Natural killer cell treated with Interleukin-12 subunit alpha and Interleukin-12 subunit beta and Interleukin-15 and Interleukin-18, amount 100 ng/mL, for 72 hours (primary cell): ENCODE data around the gene PRDM1. TPM values are rescaled to one million over a fixed set of nuclear protein-coding genes. Genes with fewer than 3 reads are reported as not detected.
A peak's percentile ranks its signal among the peaks of the same experiment; 100 is the strongest.

Experiments used
- ATAC-seq, 2 donors: fragments of 150-1000 bp; cut with Tn5 transposase in 1 of 2; sonication (Bioruptor Pico), chemical (Tn5 transposase) in 1 of 2; 2 replicates each; pipeline ENCODE4 v1.10.0; 2021
- DNase-seq: peaks from one replicate; pipeline ENCODE4 v3.0.0; 2022; ENCODE audit warnings: low spot score
- H3K27ac Mint-ChIP-seq, 2 donors: 1 replicate in 1 of 2; 2 replicates in 1 of 2; pipeline ENCODE4 v1.8.0; 2022; ENCODE audit warnings: mixed read lengths in 2 of 2, mild to moderate bottlenecking in 1 of 2, moderate library complexity in 1 of 2
- H3K27me3 Mint-ChIP-seq, 2 donors: 1 replicate in 1 of 2; 2 replicates in 1 of 2; pipeline ENCODE4 v1.8.0; 2022; ENCODE audit warnings: mixed read lengths in 2 of 2
- H3K36me3 Mint-ChIP-seq: one replicate; pipeline ENCODE4 v1.8.0; 2022; ENCODE audit warnings: mixed read lengths
- H3K4me1 Mint-ChIP-seq, 2 donors: 1 replicate in 1 of 2; 2 replicates in 1 of 2; pipeline ENCODE4 v1.8.0; 2022; ENCODE audit warnings: low read depth in 2 of 2, mixed read lengths in 2 of 2, mild to moderate bottlenecking in 1 of 2
- H3K4me3 Mint-ChIP-seq: one replicate; pipeline ENCODE4 v1.8.0; 2022; ENCODE audit warnings: mixed read lengths
- H3K9me3 Mint-ChIP-seq: 2 replicates; pipeline ENCODE4 v1.8.0; 2022; ENCODE audit warnings: mixed read lengths
- total RNA-seq, 2 donors: library from RNA; stranded (reverse); gene quantifications; one replicate each; pipeline ENCODE4 v1.2.3, GENCODE V29; 2022

The PRDM1 gene
- total RNA-seq, 2 donors from 2014 or later = 174 to 192 TPM

DNA sequence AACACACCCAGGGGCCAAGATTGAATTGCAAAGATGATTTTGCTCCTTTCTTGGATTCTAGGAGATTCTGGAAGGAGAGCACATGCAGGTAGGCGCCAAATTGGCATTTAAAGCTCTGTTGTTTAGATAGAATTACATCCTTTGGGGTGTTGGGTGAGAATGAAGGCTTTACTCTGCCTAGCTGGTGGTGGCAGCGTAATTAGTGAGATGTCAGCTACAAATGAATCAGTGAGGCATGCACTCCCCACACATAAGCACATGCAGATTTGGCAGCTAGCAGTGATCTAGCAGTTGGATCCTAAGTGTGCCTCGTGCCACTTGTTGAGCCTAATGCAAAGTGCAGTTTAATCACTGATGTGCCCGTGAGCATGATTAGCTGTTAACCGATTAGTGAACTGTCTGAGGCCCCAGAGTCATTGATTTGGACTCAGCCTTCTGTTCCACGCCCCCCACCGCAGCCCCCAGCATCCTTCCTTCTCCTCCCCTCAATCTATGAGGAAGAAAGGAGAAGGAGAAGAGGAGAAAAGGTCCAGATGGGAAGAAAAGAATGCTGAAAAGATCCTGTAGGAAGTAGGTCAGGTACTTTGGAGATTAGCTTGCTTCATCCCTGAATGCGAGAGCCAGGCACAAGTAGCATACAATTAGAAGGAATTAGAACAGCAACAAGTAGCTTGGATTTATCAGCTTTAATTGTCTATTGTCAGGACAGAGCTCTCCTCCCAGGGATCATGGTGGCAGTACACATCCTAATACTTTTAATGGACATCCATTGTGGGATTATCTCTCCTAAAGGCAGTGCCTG lies 6.0 kb upstream of the PRDM1 start:
- peaks cover 24 to 26% of the 10 kb centered on the region in 2 donors for H3K4me1 Mint-ChIP-seq
- H3K36me3 Mint-ChIP-seq = no peaks in the 10 kb centered on the region
- ATAC-seq (no peak), DNase-seq (no peak)
- no peak overlapping the region for H3K27ac Mint-ChIP-seq
- no peaks in the 10 kb centered on the region for H3K27me3 Mint-ChIP-seq
- no peaks in the 10 kb centered on the region for H3K9me3 Mint-ChIP-seq
- H3K4me3 Mint-ChIP-seq = no peak overlapping the region

DNA sequence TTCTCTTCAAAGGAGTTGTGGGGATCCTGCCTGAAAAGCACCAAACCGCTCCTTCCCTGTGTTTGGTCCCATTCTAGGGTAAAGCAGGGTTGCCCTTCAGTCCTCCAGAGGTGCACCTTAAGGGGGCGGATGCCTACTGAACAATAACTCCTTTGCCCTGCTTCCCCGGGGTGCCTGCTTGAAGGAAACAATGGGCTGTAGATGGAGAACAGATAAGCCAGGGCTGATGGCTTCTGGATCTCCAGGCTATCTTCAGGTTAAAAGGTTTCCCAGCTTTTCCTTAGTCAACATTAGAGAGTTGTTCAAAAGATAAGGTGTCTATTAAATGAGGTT lies 5.4 kb upstream of the PRDM1 start:
- DNase-seq (no peak), ATAC-seq (no peak)
- Mint-ChIP-seq H3K27me3 (no peaks in the 10 kb centered on the region), H3K36me3 (no peaks in the 10 kb centered on the region), H3K4me1 (peaks cover 30 to 31% of the 10 kb centered on the region in 2 donors), H3K27ac (no peak overlapping the region), H3K4me3 (no peak overlapping the region), H3K9me3 (no peaks in the 10 kb centered on the region)

DNA sequence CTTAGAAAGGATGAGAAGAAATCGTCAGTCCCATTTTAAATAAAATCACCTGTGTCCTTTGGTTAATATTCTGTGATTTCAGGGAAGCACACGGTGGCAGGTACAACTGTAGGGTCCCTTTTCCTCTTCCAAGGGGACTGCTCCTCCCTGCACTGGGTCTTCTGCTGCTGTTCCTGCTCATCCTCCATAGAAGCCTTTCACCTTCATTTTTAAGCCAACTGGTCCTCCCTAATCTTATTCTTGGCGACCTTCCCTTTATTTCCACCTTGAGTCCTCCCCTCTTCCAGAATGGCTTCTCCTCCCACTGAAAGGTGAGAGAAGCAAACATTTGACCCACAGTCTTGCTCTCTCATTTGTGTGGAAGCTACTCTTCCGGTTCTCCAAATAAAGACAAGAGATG lies 4.4 kb upstream of the PRDM1 start:
- H3K27ac Mint-ChIP-seq = peak overlapping the region in 1 of 2 donors; percentile 9

DNA sequence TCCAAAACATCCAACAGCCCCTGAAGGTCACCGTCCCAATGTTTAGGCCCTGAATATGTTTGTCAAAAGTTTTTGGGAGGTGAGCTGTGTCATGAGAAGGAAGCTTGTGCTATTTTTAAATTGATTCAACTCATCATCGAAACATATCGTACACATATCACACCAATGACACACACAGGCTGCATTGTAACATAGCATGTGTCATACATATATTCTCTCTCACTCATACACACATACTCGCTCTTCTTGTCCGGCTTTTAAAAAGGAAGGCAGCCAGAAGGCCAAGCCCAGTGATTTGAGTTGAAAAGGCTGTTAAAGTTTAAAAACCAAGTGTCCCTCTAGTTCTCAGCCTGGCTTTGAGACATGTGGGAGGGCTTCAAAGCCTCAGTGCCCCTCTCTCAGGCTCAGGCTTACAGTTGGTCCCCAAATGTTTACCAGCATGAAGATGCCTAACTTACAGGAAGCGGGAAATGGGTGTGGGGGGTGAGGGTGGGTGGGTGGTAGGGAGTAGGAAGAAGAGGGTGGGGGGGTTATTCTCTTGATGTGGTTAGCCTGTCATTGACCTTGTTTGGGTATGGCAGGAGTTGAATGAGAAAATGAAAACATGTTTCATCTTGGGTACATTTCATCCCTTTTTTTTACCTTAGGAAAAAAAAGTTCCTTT lies 3.3 kb upstream of the PRDM1 start:
- H3K4me1 Mint-ChIP-seq = peaks cover 40 to 41% of the 10 kb centered on the region in 2 donors
- H3K9me3 Mint-ChIP-seq = no peaks in the 10 kb centered on the region
- H3K4me3 Mint-ChIP-seq = peak overlapping the region; percentile 58
- peak in 1 of 2 donors; percentile 39 for ATAC-seq
- peaks cover 3% of the 10 kb centered on the region for H3K36me3 Mint-ChIP-seq
- DNase-seq = no peak
- H3K27me3 Mint-ChIP-seq = no peaks in the 10 kb centered on the region
- H3K27ac Mint-ChIP-seq = peak overlapping the region; percentile 9 to 96

More for the DNA sequence above, 4.4 kb upstream of the PRDM1 start:
- Mint-ChIP-seq H3K27me3 (no peaks in the 10 kb centered on the region), H3K9me3 (no peaks in the 10 kb centered on the region), H3K4me3 (no peak overlapping the region), H3K36me3 (no peaks in the 10 kb centered on the region), H3K4me1 (peaks cover 36% of the 10 kb centered on the region in 2 donors)
- ATAC-seq = no peak
- no peak for DNase-seq

DNA sequence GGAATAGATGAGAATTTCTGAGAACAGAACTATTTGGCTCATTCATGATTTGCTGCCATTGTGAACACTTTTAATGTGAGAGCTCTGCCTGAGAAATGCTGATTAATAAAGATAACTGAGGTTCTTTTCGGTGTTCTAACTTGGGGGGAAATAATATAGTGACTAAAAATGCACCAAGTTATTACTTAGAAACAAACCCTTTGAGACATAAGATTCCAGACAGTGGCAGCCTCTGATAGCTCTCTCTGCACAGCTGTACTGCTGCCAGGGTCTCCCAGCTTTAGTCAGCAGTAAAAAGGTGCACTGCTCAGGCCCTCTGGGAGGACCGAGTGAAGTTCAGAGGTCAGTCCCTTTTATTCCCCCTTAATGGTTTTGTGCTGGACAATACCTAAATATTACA lies 2.5 kb upstream of the PRDM1 start:
- H3K9me3 Mint-ChIP-seq = no peaks in the 10 kb centered on the region
- H3K27ac Mint-ChIP-seq = peak overlapping the region; percentile 91 to 96
- H3K4me3 Mint-ChIP-seq = peak overlapping the region; percentile 82
- H3K27me3 Mint-ChIP-seq = no peaks in the 10 kb centered on the region
- H3K4me1 Mint-ChIP-seq = peaks cover 42 to 49% of the 10 kb centered on the region in 2 donors
- peaks cover 11% of the 10 kb centered on the region for H3K36me3 Mint-ChIP-seq
- DNase-seq = no peak
- peak; percentile 43 to 65 for ATAC-seq

DNA sequence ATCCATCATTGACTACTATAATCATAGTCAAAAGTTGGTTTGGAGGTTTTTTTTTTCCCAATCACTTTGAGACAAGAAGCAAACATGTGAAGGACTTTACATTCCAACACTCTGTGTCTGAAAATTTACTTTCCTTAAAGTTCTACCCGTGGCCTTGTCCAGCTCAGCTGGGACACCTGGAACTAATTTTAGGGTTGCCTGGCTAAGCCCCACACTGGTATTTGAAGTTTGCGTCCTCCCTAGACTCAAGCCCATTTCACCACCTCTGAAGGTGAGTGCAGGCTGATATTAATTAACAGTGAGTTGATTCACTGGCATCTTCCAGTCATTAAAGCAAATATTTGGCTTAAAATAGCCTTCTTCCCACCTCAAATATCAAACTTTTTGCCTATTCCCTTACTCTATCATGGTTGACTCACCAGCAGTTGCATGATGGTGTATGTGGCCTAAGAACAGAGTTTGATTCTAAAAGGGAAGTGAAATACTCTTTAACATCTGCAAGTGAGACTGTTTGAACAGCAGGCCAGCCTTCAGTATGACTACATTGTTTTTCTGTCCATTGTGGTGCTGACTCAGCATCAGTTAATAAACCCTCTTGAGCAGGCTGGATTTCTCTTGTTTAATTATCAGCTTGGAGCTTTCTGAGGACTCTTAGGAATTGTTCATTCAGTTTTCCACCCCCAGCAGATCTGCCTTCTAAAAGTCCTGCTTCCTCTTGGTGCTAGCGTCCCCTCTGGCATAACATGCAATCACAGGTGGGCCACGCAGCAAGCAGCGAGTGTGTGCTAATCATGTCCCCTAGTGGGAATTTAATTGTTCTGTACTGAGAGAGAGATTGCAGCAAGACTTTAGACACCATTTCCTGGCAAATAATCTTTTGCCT lies 1.8 kb upstream of the PRDM1 start:
- Mint-ChIP-seq H3K9me3 (no peaks in the 10 kb centered on the region), H3K27me3 (no peaks in the 10 kb centered on the region), H3K4me1 (peaks cover 49 to 52% of the 10 kb centered on the region in 2 donors), H3K36me3 (peaks cover 16% of the 10 kb centered on the region), H3K27ac (peak overlapping the region; percentile 91 to 96), H3K4me3 (peak overlapping the region; percentile 82)
- ATAC-seq (peak; percentile 30 to 67), DNase-seq (no peak)

DNA sequence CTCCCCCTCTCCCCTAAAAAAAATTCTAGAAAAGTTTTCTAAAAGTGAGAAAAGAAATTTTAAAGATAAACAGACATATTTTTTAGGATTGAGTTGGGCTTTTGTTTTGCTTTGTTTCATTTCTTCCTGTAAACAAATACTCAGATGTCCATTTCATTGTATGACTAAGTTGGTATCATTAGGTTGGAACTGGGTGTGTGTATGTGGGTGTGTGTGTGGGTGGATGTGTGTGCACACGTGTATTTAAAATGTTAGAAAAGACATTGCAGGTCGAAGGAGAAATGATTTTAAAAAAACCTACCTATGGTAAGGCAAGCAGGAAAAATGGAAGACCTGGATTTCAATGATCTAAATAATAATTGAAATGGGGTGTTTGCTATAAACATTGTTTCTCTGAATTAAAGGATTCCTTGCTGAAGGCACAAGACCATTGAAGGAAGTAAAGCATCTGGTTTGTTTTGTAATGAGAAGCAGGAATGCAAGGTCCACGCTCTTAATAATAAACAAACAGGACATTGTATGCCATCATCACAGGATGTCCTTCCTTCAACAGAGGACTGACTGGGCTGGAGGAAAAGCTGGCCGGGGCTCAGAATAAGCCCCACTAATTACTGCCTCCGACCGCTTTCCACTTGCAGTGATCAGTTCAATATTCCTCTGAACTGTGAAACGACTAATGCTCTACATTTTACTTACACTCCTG lies 996 bp upstream of the PRDM1 start:
- ATAC-seq (no peak), DNase-seq (no peak)
- Mint-ChIP-seq H3K36me3 (peaks cover 23% of the 10 kb centered on the region), H3K27ac (peak overlapping the region; percentile 91 to 96), H3K9me3 (no peaks in the 10 kb centered on the region), H3K4me3 (peak overlapping the region; percentile 82), H3K4me1 (peaks cover 56 to 58% of the 10 kb centered on the region in 2 donors), H3K27me3 (no peaks in the 10 kb centered on the region)

DNA sequence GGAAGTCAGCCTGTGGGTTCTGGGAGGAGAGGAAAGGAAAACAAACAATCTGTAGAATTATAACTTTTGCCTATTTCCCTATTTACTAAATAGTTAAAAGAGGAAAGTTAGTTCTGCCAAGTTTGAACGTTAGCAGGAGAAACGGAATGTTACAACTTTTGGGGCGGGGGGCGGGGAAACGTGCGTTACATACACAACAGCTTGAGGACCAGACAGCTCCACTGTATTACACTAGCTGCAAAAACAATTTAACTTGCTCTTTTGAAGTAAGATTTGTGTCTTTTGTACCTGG lies 498 bp upstream of the PRDM1 start:
- H3K36me3 Mint-ChIP-seq = peaks cover 28% of the 10 kb centered on the region

DNA sequence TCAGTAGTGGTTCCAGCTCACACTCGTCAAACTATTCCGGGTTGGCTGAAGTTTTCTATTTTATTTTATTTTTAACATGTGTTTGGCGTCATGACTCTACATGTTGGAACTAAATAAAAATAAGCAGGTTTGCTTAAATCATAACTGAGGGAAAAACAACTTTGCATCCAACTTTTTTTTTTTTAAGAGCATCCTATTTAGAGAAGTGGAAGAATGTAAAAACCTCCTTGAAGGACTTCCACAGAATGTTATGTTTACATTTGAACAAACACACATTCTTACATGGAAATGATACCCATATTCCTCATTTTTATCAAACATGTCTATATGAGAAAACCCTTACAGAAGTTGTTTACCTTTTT lies 659 bp downstream of the PRDM1 start:
- Mint-ChIP-seq H3K4me1 (peaks cover 70 to 71% of the 10 kb centered on the region in 2 donors), H3K36me3 (peaks cover 35% of the 10 kb centered on the region), H3K27me3 (no peaks in the 10 kb centered on the region), H3K9me3 (no peaks in the 10 kb centered on the region), H3K27ac (peak overlapping the region; percentile 91 to 96), H3K4me3 (peak overlapping the region; percentile 82)
- ATAC-seq (no peak), DNase-seq (no peak)

More for the DNA sequence above, 498 bp upstream of the PRDM1 start:
- peaks cover 61 to 63% of the 10 kb centered on the region in 2 donors for H3K4me1 Mint-ChIP-seq
- ATAC-seq (no peak), DNase-seq (no peak)
- no peaks in the 10 kb centered on the region for H3K27me3 Mint-ChIP-seq
- peak overlapping the region; percentile 82 for H3K4me3 Mint-ChIP-seq
- no peaks in the 10 kb centered on the region for H3K9me3 Mint-ChIP-seq
- peak overlapping the region; percentile 91 to 96 for H3K27ac Mint-ChIP-seq

DNA sequence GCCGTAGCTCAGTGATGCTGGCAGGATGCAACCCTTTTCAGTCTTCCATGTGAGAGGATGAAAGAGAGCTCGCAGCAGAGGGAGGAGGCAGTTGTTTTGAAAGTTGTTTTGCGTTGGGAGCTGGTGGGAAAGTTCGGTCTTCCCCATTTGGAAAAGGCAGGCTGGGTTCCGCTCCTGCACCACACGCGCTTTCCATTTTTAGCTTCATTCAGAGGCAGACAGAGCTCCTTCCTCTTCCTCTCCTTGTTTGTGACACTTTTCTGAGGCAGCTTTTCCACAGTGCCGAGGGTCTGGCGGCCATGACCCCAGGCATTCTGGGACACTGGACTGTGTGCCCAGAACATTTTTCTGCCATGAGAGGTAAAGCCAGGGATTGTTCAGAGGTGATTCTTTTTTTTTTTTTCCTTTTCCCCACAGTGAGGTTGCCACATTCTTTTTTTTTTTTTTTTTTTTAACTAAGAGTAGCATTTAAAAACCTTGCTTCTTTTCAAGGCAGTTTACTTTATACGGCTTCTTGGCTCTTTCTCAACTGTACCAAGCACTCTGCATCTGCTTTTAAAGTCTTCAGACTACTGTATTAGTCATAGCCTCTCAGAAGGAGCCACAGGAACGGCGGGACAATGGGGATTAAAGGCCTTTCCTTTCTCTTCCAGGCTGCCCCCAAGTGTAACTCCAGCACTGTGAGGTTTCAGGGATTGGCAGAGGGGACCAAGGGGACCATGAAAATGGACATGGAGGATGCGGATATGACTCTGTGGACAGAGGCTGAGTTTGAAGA lies 1.6 kb downstream of the PRDM1 start:
- no peaks in the 10 kb centered on the region for H3K27me3 Mint-ChIP-seq
- H3K4me3 Mint-ChIP-seq = peak overlapping the region; percentile 82
- H3K4me1 Mint-ChIP-seq = peaks cover 74 to 76% of the 10 kb centered on the region in 2 donors
- H3K36me3 Mint-ChIP-seq = peaks cover 41% of the 10 kb centered on the region
- ATAC-seq (no peak), DNase-seq (no peak)
- H3K27ac Mint-ChIP-seq = peak overlapping the region; percentile 91 to 96
- no peaks in the 10 kb centered on the region for H3K9me3 Mint-ChIP-seq

DNA sequence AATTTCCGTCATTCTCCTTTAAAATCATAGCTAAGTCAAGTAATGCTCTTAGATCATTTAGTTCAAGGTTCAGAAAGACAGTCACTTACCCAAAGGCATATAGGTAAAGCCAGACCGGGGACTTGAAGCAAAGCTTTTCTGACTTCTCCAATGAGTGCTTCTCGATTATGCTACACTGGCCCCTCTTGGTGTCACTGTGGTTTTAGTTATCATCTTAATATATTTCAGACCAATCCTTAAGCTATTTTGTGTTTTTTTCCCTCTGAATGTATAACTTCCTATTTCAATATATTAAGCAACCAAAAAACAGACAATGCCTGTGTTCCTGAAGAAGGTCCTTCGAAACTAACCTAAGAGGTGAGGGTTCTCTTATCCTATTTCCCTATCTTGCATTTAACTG lies 3.9 kb downstream of the PRDM1 start:
- H3K4me1 Mint-ChIP-seq = peaks cover 70 to 75% of the 10 kb centered on the region in 2 donors

DNA sequence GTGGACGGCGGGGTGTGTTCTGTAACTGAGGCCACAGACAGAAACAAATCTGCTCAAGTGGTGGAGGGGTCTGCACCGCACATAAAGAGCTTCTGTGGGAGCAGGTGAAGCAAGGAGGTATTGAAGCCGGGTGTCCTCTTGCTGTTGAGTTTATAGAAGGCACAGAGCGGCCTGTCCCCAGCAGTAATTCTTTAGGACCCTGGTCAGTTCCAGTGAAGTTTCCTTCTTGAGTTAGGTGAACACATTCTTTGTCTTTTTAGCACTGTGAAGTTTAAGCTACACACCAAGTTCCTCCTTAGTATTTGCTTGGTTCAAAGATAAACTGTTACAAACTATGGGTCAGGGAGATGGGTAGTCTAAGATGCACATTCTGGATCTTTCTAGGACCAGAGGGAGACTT lies 6.1 kb downstream of the PRDM1 start:
- peaks cover 76 to 79% of the 10 kb centered on the region in 2 donors for H3K4me1 Mint-ChIP-seq
- H3K36me3 Mint-ChIP-seq = peaks cover 53% of the 10 kb centered on the region
- ATAC-seq = no peak
- no peaks in the 10 kb centered on the region for H3K27me3 Mint-ChIP-seq
- H3K4me3 Mint-ChIP-seq = peak overlapping the region; percentile 98
- DNase-seq = no peak
- no peaks in the 10 kb centered on the region for H3K9me3 Mint-ChIP-seq
- peak overlapping the region; percentile 96 to 100 for H3K27ac Mint-ChIP-seq

More for the DNA sequence above, 3.9 kb downstream of the PRDM1 start:
- Mint-ChIP-seq H3K36me3 (peaks cover 46% of the 10 kb centered on the region), H3K4me3 (peak overlapping the region; percentile 82), H3K27me3 (no peaks in the 10 kb centered on the region), H3K9me3 (no peaks in the 10 kb centered on the region), H3K27ac (peak overlapping the region; percentile 96 to 100)
- no peak for DNase-seq
- ATAC-seq = no peak
